HFFc6 (cell line): ENCODE results near the gene INPP4A. TPM values are rescaled to one million over a fixed set of nuclear protein-coding genes. Genes with fewer than 3 reads are reported as not detected.

Source experiments
- DNase-seq: peaks from one replicate; pipeline ENCODE4 v3.0.0-alpha.2; 2018
- H3K27ac Mint-ChIP-seq: 2 replicates; pipeline ENCODE4 v1.8.0; 2020; ENCODE audit warnings: mild to moderate bottlenecking, mixed read lengths
- H3K27me3 Mint-ChIP-seq: 2 replicates; pipeline ENCODE4 v1.8.0; 2021; ENCODE audit warnings: mild to moderate bottlenecking, moderate library complexity, mixed read lengths; ENCODE audit not compliant: insufficient read depth
- H3K36me3 Mint-ChIP-seq: 2 replicates; pipeline ENCODE4 v1.8.0; 2021; ENCODE audit warnings: low read depth, mixed read lengths
- H3K4me1 Mint-ChIP-seq: 2 replicates; pipeline ENCODE4 v1.8.0; 2020; ENCODE audit warnings: low read depth, mixed read lengths
- H3K4me3 Mint-ChIP-seq: 2 replicates; pipeline ENCODE4 v1.8.0; 2020; ENCODE audit warnings: mild to moderate bottlenecking, moderate library complexity, mixed read lengths
- H3K9me3 Mint-ChIP-seq: 2 replicates; pipeline ENCODE4 v1.8.0; 2020; ENCODE audit warnings: mild to moderate bottlenecking, mixed read lengths
- total RNA-seq, 6 experiments: library from RNA; stranded (reverse); fragmentation: NEBNext Ultra II Directional; extraction: Animal tissue kit (Norgen Biotek cat#: 25700); gene quantifications; 2 replicates in 1 of 6; 3 replicates in 5 of 6; pipeline ENCODE4 v1.2.3, GENCODE V29; 2021
- TF ChIP-seq, protein P1 (sequence below): fragments of 200-600 bp; sonication (generic); IDR thresholded peaks from 2 replicates; pipeline ENCODE4 v1.5.0; 2021; ENCODE audit warnings: antibody characterized with exemption, mild to moderate bottlenecking

Gene INPP4A
- total RNA-seq, 6 experiments from 2014 or later = 15.8 to 19.4 (median 18.2) TPM

DNA sequence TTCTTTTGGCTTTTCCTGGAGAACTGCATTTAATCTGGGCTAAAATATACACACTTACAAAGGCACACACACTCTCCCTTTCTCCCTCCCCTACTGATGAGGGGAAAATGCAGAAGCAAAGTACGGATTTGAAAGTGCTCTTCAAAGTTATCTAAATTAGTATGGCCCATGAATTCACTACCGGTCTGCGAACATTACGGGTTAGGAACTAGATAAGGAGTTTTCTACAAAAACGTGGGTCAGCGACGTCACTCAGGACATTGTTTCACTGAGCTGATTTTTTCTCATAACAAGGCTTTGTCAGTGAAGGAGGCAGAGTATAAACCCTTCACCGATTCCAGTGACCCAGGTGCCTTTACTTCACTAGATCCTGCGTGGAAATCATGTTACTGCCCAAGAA lies 116.4 kb downstream of the INPP4A start:
- H3K4me3 Mint-ChIP-seq = no peak overlapping the region
- peak overlapping the region; percentile 75 for H3K27ac Mint-ChIP-seq
- peaks cover 32% of the 10 kb centered on the region for H3K4me1 Mint-ChIP-seq
- DNase-seq = no peak
- H3K27me3 Mint-ChIP-seq = no peaks in the 10 kb centered on the region; the same call in 1 of the 2 replicates
- TF ChIP-seq, protein P1, sequence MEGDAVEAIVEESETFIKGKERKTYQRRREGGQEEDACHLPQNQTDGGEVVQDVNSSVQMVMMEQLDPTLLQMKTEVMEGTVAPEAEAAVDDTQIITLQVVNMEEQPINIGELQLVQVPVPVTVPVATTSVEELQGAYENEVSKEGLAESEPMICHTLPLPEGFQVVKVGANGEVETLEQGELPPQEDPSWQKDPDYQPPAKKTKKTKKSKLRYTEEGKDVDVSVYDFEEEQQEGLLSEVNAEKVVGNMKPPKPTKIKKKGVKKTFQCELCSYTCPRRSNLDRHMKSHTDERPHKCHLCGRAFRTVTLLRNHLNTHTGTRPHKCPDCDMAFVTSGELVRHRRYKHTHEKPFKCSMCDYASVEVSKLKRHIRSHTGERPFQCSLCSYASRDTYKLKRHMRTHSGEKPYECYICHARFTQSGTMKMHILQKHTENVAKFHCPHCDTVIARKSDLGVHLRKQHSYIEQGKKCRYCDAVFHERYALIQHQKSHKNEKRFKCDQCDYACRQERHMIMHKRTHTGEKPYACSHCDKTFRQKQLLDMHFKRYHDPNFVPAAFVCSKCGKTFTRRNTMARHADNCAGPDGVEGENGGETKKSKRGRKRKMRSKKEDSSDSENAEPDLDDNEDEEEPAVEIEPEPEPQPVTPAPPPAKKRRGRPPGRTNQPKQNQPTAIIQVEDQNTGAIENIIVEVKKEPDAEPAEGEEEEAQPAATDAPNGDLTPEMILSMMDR = no peak
- peaks cover 12% of the 10 kb centered on the region for H3K36me3 Mint-ChIP-seq
- no peaks in the 10 kb centered on the region for H3K9me3 Mint-ChIP-seq

DNA sequence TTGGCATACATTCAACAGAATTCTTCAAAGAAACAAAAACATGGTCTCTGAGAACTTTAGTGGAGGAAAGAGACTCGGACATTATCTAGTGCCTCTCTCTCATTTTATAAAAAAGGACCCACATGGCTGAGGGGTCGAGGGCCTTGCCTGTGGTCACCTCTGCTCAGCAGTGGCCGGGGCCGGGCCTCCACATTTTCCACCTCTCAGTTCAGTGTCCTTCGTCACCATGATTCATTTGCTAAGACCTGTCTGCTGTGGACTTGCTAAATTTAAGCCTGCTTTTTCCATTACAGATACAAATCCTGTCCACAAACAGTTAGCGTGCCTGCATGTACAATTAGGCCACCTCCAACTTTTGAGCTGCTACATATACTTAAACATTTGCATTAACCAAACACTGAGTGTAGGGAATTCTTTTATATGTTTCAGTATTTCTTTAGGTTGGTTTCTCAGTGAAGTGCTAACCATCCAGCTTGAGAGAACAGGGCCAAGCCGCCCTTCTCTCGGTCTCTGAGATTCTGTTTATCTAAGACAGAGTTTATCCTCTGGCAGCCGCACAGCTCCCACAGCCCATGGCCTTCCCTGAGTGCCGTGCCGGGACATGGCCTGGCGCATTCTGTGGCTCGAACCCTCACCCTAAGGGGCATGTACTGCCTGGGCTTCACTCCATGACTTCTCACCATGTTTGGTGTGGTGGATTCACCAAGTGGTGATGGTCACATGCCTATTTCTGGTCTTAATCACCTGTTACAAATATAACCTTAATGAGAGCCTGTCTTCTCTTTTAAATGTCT lies 117.4 kb downstream of the INPP4A start:
- H3K36me3 Mint-ChIP-seq = peaks cover 18% of the 10 kb centered on the region
- no peak for DNase-seq
- no peak overlapping the region for H3K4me3 Mint-ChIP-seq
- no peaks in the 10 kb centered on the region for H3K9me3 Mint-ChIP-seq
- H3K27me3 Mint-ChIP-seq = no peaks in the 10 kb centered on the region; the same call in 1 of the 2 replicates
- H3K4me1 Mint-ChIP-seq = peaks cover 36% of the 10 kb centered on the region
- H3K27ac Mint-ChIP-seq = no peak overlapping the region
- TF ChIP-seq, protein P1 = no peak

- no peak for DNase-seq
- Mint-ChIP-seq H3K4me1 (peaks cover 48% of the 10 kb centered on the region), H3K27ac (no peak overlapping the region), H3K9me3 (no peaks in the 10 kb centered on the region), H3K27me3 (no peaks in the 10 kb centered on the region; the same call in 1 of the 2 replicates), H3K4me3 (no peak overlapping the region), H3K36me3 (peaks cover 18% of the 10 kb centered on the region)
- TF ChIP-seq, protein P1 = no peak
Observed at GRCh38 chr2:98563394-98563793, 118.7 kb downstream of the INPP4A start.

DNA sequence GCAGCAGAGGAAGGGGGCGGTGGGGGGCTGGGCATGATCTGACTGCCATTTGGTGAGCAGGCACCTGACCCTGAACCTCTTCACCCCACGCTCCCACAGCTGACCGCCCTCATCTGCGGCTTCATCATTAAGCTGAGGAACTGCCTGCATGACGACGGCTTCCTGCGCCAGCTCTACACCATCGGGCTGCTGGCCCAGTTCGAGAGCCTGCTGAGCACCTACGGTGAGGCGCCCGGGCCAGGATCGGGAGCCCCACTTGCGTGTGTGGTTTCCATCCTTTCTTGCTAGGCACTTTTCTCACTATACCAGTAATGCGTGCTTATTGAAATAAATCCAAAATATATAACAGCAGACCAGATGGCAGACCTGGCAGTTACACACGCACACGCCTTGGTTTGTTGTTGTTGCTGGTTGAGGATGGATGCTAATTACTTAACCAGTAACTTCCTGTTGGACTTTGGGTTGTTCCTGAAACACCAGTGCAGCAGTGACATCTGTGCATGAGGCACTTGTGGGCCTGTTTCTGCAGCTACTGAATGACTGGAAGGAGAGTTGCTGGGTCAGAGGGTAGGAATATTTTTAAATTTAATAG lies 120.0 kb downstream of the INPP4A start:
- H3K36me3 Mint-ChIP-seq = peaks cover 14% of the 10 kb centered on the region
- no peak overlapping the region for H3K4me3 Mint-ChIP-seq
- no peak for DNase-seq
- TF ChIP-seq, protein P1 = no peak
- no peak overlapping the region for H3K27ac Mint-ChIP-seq
- peaks cover 42% of the 10 kb centered on the region for H3K4me1 Mint-ChIP-seq
- no peaks in the 10 kb centered on the region for H3K9me3 Mint-ChIP-seq
- H3K27me3 Mint-ChIP-seq = no peaks in the 10 kb centered on the region; the same call in 1 of the 2 replicates

GRCh38 chr2:98565286-98565860 lies 120.7 kb downstream of the INPP4A start:
- DNase-seq = no peak
- Mint-ChIP-seq H3K36me3 (peaks cover 18% of the 10 kb centered on the region), H3K4me3 (no peak overlapping the region), H3K27ac (no peak overlapping the region), H3K9me3 (no peaks in the 10 kb centered on the region), H3K27me3 (no peaks in the 10 kb centered on the region), H3K4me1 (peaks cover 35% of the 10 kb centered on the region)
- TF ChIP-seq, protein P1 = no peak
